AG10803 (cell line): Measurements from ENCODE around the gene HOXC6.

Experiments
- DNase-seq: peaks from one replicate; pipeline ENCODE4 v3.0.0; 2010; ENCODE audit warnings: low read depth
- H3K4me3 ChIP-seq: 2 replicates; pipeline ENCODE4 v1.5.1; 2011; ENCODE audit warnings: mild to moderate bottlenecking, low read length, control low read depth
- CTCF ChIP-seq: conservative IDR thresholded peaks from 2 replicates; pipeline ENCODE4 v1.5.1; 2011; ENCODE audit warnings: mild to moderate bottlenecking, low read length, control low read depth, inconsistent platforms

Gene HOXC6

GRCh38 chr12:54053003-54053750 is 24.9 kb downstream of the HOXC6 start:
- TF ChIP-seq CTCF, result no peak
- no peak for DNase-seq
- no peak overlapping the region for H3K4me3 ChIP-seq

- H3K4me3 ChIP-seq, result no peak within 1 kb of the TSS
- no peak for TF ChIP-seq CTCF
- DNase-seq, result no peak
These were observed 25.8 kb downstream of the HOXC6 start, which contains the start of gene HOXC4 for GRCh38 chr12:54053751-54054741. Gene HOXC4 (plus strand): TSS chr12:54053835. CDS start chr12:54053923, 88 bp downstream.

GRCh38 chr12:54054742-54055194 is 26.5 kb downstream of the HOXC6 start:
- DNase-seq, result no peak
- H3K4me3 ChIP-seq, result no peak overlapping the region
- TF ChIP-seq CTCF, result no peak

GRCh38 chr12:54055552-54055951 is 27.3 kb downstream of the HOXC6 start:
- DNase-seq, result no peak
- no peak overlapping the region for H3K4me3 ChIP-seq
- no peak for TF ChIP-seq CTCF

- no peak for TF ChIP-seq CTCF
- H3K4me3 ChIP-seq, result no peak overlapping the region
- DNase-seq, result no peak
These were observed 27.9 kb downstream of the HOXC6 start for GRCh38 chr12:54056110-54056509.

- TF ChIP-seq CTCF, result no peak
- no peak for DNase-seq
- no peak overlapping the region for H3K4me3 ChIP-seq
These were observed 30.0 kb downstream of the HOXC6 start for GRCh38 chr12:54058128-54058768.
